ENCODE measurements around the gene PGGHG.
A peak's percentile ranks its signal among the peaks of the same experiment; 100 is the strongest.
"Not testable (repeated sequence)": the region's sequence is repeated elsewhere in the genome, so short reads cannot be mapped to it uniquely, and the experiment has no call there.

PGGHG gene

GRCh38 chr11:256952-257737, 31.8 kb upstream of the PGGHG start:
- no peak overlapping the region for H3K4me3 ChIP-seq (replicated peaks; ENCODE audit: low read depth, low read length)
- no peak for DNase-seq (ENCODE audit: low read depth)
- no peak for TF ChIP-seq CTCF (IDR thresholded peaks at IDR 0.05; ENCODE audit: low read length, missing control alignments)

- TF ChIP-seq CTCF (IDR thresholded peaks at IDR 0.05; ENCODE audit: low read length, missing control alignments) = peak; percentile 25
- no peak for DNase-seq (ENCODE audit: low read depth)
- no peak overlapping the region for H3K4me3 ChIP-seq (replicated peaks; ENCODE audit: low read depth, low read length)
Observed at GRCh38 chr11:257766-258493, 31.0 kb upstream of the PGGHG start.

- no peak for TF ChIP-seq CTCF (IDR thresholded peaks at IDR 0.05; ENCODE audit: low read length, missing control alignments)
- no peak for DNase-seq (ENCODE audit: low read depth)
- H3K4me3 ChIP-seq (replicated peaks; ENCODE audit: low read depth, low read length) = no peak overlapping the region
Observed at GRCh38 chr11:259413-259812, 29.5 kb upstream of the PGGHG start.

GRCh38 chr11:261624-262023, 27.3 kb upstream of the PGGHG start:
- TF ChIP-seq CTCF (IDR thresholded peaks at IDR 0.05; ENCODE audit: low read length, missing control alignments) = no peak
- no peak overlapping the region for H3K4me3 ChIP-seq (replicated peaks; ENCODE audit: low read depth, low read length)
- DNase-seq (ENCODE audit: low read depth) = no peak

GRCh38 chr11:266676-267439, 22.1 kb upstream of the PGGHG start:
- no peak for TF ChIP-seq CTCF (IDR thresholded peaks at IDR 0.05; ENCODE audit: low read length, missing control alignments)
- no peak for DNase-seq (ENCODE audit: low read depth)
- no peak overlapping the region for H3K4me3 ChIP-seq (replicated peaks; ENCODE audit: low read depth, low read length)

GRCh38 chr11:267491-267994, 21.4 kb upstream of the PGGHG start:
- H3K4me3 ChIP-seq (replicated peaks; ENCODE audit: low read depth, low read length) = no peak overlapping the region
- DNase-seq (ENCODE audit: low read depth) = no peak
- no peak for TF ChIP-seq CTCF (IDR thresholded peaks at IDR 0.05; ENCODE audit: low read length, missing control alignments)

GRCh38 chr11:268716-269145, 20.2 kb upstream of the PGGHG start:
- H3K4me3 ChIP-seq (replicated peaks; ENCODE audit: low read depth, low read length); DNase-seq (ENCODE audit: low read depth): not testable (repeated sequence)
